ENCODE data around the gene ASCL4. TPM values are rescaled to one million over a fixed set of nuclear protein-coding genes. Genes with fewer than 3 reads are reported as not detected.

Gene ASCL4
- total RNA-seq, 4 donors from 2014 or later: not detected

DNA sequence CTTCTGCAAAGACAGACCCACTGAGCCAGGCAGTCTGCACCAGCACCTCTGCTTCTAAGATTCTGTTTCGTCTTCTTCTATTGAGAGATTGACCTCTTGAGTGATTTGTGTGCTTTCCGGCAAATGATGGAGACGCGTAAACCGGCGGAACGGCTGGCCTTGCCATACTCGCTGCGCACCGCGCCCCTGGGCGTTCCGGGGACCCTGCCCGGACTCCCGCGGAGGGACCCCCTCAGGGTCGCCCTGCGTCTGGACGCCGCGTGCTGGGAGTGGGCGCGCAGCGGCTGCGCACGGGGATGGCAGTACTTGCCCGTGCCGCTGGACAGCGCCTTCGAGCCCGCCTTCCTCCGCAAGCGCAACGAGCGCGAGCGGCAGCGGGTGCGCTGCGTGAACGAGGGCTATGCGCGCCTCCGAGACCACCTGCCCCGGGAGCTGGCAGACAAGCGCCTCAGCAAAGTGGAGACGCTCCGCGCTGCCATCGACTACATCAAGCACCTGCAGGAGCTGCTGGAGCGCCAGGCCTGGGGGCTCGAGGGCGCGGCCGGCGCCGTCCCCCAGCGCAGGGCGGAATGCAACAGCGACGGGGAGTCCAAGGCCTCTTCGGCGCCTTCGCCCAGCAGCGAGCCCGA is 703 bp downstream of the ASCL4 start:
- peak overlapping the region in 3 of 4 donors; percentile 11 to 28 (median 18) for H3K4me3 ChIP-seq
- DNase-seq (no peak), ATAC-seq (no peak)

GRCh38 chr12:107776171-107776570 is 1.7 kb downstream of the ASCL4 start:
- no peak for TF ChIP-seq CTCF (IDR thresholded peaks at IDR 0.05 in 4 of 5, conservative IDR thresholded peaks at IDR 0.05 in 1 of 5)
- TF ChIP-seq POLR2A (IDR thresholded peaks at IDR 0.05): no peak
- ATAC-seq (no peak), DNase-seq (no peak)
- H3K4me1 ChIP-seq: no peaks in the 10 kb centered on the region
- no peak overlapping the region for H3K27ac ChIP-seq
- in situ Hi-C loops (cut with MboI; ENCODE audit: low sequenced_read_pairs in 4 of 4): no loop called here
- H3K27me3 ChIP-seq: peaks cover 32 to 50% (median 37%) of the 10 kb centered on the region in 3 donors
- no peak overlapping the region for H3K4me3 ChIP-seq
- intact Hi-C loops (cut with DNase I; ENCODE audit: low total_unique reads): no loop called here
- no peaks in the 10 kb centered on the region for H3K36me3 ChIP-seq
- H3K9me3 ChIP-seq: no peaks in the 10 kb centered on the region

More for the DNA sequence above, 703 bp downstream of the ASCL4 start:
- in situ Hi-C loops (cut with MboI; ENCODE audit: low sequenced_read_pairs in 4 of 4): no loop called here
- H3K27me3 ChIP-seq: peaks cover 32 to 50% (median 37%) of the 10 kb centered on the region in 3 donors
- H3K4me1 ChIP-seq: no peaks in the 10 kb centered on the region
- no peaks in the 10 kb centered on the region for H3K9me3 ChIP-seq
- no peaks in the 10 kb centered on the region for H3K36me3 ChIP-seq
- H3K27ac ChIP-seq: no peak overlapping the region
- TF ChIP-seq POLR2A (IDR thresholded peaks at IDR 0.05) (no peak), CTCF (IDR thresholded peaks at IDR 0.05 in 4 of 5, conservative IDR thresholded peaks at IDR 0.05 in 1 of 5) (no peak)
- intact Hi-C loops (cut with DNase I; ENCODE audit: low total_unique reads): no loop called here

GRCh38 chr12:107778383-107779025 is 4.0 kb downstream of the ASCL4 start:
- in situ Hi-C loops (cut with MboI; ENCODE audit: low sequenced_read_pairs in 4 of 4): no loop called here
- H3K27ac ChIP-seq: no peak overlapping the region
- no peak for TF ChIP-seq POLR2A (IDR thresholded peaks at IDR 0.05)
- H3K4me3 ChIP-seq: no peak overlapping the region
- H3K9me3 ChIP-seq: no peaks in the 10 kb centered on the region
- H3K27me3 ChIP-seq: peaks cover 25 to 44% (median 28%) of the 10 kb centered on the region in 3 donors
- DNase-seq (no peak), ATAC-seq (no peak)
- no peaks in the 10 kb centered on the region for H3K4me1 ChIP-seq
- H3K36me3 ChIP-seq: no peaks in the 10 kb centered on the region
- intact Hi-C loops (cut with DNase I; ENCODE audit: low total_unique reads): no loop called here

GRCh38 chr12:107779077-107779831 is 4.8 kb downstream of the ASCL4 start:
- DNase-seq: no peak
- intact Hi-C loops (cut with DNase I; ENCODE audit: low total_unique reads) (no loop called here), in situ Hi-C loops (cut with MboI; ENCODE audit: low sequenced_read_pairs in 4 of 4) (no loop called here)
- H3K9me3 ChIP-seq: no peaks in the 10 kb centered on the region
- no peak overlapping the region for H3K4me3 ChIP-seq
- H3K36me3 ChIP-seq: no peaks in the 10 kb centered on the region
- H3K4me1 ChIP-seq: no peaks in the 10 kb centered on the region
- peaks cover 23 to 38% (median 23%) of the 10 kb centered on the region in 3 donors for H3K27me3 ChIP-seq
- no peak overlapping the region for H3K27ac ChIP-seq
- no peak for TF ChIP-seq POLR2A (IDR thresholded peaks at IDR 0.05)
- TF ChIP-seq CTCF (IDR thresholded peaks at IDR 0.05 in 4 of 5, conservative IDR thresholded peaks at IDR 0.05 in 1 of 5): no peak
- no peak for ATAC-seq

DNA sequence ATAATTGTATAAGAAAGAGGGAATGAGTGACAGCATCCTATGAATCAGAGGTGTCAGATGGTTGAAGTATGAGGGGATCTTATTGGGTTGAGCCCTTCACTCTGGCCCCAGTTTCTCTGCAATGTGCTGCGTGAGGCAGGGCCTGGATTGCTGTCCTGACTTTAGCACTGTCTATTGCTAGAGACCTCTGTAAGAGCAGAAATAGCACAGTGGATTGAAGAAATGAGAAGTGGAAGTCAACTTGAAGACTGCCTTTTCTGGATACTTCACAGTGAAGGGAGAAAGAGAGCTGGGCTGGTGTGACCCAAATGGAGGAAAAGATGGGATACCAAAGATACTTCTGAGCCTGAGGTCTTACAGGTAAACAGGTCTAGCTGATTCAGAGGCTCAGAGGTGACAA is 5.8 kb downstream of the ASCL4 start:
- no peak for ATAC-seq

More for the DNA sequence above, 5.8 kb downstream of the ASCL4 start:
- Histone ChIP-seq H3K4me3 (no peak overlapping the region), H3K27me3 (peaks cover 13 to 27% (median 13%) of the 10 kb centered on the region in 3 donors), H3K27ac (no peak overlapping the region), H3K4me1 (no peaks in the 10 kb centered on the region), H3K36me3 (no peaks in the 10 kb centered on the region), H3K9me3 (no peaks in the 10 kb centered on the region)
- intact Hi-C loops (cut with DNase I; ENCODE audit: low total_unique reads): no loop called here
- DNase-seq: no peak
- in situ Hi-C loops (cut with MboI; ENCODE audit: low sequenced_read_pairs in 4 of 4): no loop called here
- no peak for TF ChIP-seq CTCF (IDR thresholded peaks at IDR 0.05 in 4 of 5, conservative IDR thresholded peaks at IDR 0.05 in 1 of 5)
- TF ChIP-seq POLR2A (IDR thresholded peaks at IDR 0.05): no peak
